HK-2 (cell line): ENCODE data around the gene GULP1.
A peak's percentile ranks its signal among the peaks of the same experiment; 100 is the strongest.
"Not testable (repeated sequence)": the region's sequence is repeated elsewhere in the genome, so short reads cannot be mapped to it uniquely, and the experiment has no call there.

ENCODE experiments used
- DNase-seq: peaks from one replicate; pipeline ENCODE4 v3.0.0-alpha.2; 2018; ENCODE audit not compliant: unreplicated experiment

Gene GULP1

DNA sequence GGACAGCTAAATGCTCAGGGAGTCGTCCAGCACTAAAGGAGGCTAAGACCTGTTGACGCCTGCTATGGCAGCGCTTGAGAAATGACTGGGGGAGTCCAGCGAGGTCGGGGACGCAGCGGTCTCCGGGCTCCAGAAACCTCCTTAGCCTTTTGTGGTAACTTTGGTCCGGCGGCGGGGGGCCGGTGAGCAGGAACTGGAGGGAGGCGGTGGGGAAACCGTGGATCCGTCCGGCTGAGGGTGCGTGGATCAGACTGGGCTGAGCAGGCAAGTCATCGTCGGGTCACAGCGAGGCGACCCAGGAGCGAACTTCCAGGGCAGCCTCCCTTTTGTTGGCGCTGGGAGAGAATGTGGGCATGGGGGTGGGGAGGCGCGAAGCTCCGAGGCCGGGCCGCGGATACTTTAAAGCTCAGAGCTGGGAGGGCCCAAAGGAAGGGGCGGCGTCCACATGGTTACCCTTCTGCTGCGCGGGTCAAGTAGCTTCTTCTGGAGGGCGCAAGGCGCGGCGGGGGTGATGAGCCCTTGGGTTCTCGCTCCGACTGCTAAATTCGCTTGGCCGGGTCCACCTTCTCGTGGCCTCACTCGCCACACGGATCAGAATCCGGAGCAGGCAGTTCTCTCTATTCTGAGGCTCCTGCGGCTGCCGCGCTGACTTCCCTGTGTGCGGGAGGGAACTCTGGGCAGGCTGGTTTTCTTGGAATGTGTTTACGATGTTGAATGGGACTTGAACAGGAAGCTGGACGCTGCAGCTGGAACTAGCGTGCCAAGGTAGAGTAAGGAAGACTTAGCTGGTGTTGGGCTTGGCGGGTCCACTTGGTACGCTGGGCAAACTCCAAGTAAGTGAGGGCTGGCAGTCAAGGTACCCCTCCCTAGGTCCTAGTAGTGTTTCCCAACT, 920 bp downstream of the GULP1 start:
- DNase-seq, result peak; percentile 90

DNA sequence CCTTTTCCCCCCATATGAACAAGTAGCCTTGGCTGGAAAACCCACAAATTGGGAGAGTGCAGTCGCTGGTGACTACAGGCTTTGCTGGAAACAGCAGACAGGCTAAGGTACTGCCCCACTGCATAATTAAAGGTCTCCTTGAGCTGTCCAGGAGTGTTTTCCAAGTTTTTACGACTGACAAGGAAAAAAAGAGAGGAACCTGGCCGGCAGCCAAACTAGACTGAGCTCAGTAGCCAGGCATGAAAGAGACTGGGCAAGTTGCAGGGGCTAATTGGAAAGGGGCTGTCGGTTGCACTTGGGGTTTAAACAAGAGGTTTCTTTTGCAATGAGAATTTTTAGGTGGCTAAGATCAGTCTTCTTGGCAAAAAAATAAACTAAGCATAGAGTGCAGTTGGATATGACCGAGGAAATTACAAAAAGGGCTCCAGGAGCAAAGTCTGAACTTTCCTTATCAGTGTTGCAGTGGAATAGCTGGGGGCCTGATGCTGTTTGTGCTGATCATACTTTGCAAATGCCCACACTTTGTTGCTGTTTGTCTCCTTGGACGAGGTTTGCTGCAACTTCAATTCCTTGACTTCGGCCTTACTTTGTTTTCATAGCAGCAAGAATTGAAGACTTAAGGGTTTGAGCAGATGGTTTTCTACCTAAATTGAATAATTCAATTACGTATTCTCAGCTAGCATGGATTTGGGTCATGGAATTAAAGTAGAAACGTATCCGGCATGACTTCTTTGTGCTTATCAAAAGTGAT, 2.1 kb downstream of the GULP1 start:
- DNase-seq, result peak; percentile 75

DNA sequence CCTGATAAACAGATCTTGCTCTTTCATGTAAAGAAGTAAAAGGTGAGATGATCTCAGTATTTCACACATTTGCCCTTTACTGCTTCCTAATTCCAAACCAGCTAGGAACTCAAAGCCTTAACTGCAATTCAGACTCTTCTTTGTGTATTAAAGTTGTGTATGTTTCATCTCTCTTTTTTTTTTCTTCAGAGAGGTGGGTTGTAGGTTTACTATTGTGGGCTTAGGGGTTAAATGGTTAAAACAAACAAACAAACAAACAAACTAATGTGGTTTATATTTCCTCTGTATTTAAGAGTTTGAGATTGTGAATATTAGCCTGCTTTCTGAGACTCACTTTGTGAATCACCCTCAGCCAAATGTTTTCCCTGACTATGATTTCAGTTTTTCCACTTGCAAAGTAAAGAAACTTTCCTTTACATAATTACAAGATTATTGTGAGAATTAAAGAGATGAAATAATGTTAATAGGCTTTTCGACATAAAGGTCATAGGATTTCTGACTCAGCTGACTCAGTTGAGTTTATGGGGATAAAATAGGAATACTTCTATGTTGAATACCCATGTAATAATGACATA, 2.8 kb downstream of the GULP1 start:
- DNase-seq, result no peak

DNA sequence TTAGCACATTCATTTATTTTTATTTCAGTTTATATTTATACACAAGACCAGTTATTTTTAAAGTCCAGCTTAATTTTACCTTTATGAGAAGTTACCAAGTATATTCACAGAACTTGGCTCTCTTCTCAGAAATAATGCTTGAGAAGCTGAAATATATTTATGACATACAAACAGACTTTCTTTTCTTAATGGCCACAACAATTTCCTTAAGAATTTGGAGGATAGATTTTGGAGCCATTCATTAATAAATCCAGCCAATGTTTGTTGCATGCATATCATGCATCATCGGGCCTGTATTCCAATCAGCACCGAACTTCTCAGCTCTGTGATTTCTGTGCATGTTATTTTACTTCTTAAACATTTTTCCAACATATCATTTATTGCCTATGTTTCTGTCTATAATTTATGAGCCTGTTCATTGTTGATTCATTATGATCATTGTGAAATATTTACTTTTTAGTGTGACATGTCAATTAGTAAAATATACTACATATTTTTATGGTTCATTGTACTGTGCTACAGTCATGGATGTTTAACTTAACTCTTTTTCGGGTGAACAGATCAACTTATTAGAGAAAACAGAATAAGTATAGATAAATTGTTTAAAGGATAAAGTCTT, 3.5 kb downstream of the GULP1 start:
- DNase-seq, result no peak

DNA sequence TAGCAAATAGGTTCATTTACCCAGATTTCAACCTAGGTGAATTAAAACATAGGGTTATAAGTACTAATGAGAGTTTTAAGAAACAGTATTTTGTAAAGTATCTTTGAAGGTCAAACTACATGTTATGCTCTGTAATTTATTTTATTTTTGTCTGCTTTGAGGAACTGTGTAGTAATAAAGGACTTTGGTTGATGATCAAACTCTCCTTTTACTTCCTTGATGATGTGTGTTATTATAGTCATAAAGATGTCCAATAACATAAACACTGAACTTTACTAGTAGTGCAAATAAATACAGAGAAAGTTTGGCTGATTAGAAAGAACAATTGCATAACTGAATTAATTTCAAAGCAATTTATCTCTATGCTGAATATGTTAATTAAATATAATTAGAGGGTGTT, 6.3 kb downstream of the GULP1 start:
- DNase-seq, result no peak

DNA sequence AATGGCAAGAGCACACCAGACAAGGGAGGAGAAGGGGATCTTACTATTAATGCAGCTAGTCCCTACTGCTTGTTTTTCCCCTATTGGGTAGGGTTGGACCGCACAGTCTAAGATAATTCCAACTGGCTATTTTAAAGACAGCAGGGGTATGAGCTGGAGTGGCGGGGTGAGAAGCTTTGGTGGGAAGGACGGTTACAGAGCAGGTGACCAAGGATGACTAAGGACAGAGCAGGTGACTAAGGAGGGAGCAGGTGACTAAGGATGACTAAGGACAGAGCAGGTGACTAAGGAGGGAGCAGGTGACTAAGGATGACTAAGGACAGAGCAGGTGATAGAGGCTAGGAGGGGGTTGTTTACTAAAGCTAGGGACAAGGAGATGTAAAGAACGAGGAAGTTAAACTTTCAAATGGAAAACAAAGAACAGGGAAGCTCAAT, 7.3 kb downstream of the GULP1 start:
- not testable (repeated sequence) for DNase-seq

DNA sequence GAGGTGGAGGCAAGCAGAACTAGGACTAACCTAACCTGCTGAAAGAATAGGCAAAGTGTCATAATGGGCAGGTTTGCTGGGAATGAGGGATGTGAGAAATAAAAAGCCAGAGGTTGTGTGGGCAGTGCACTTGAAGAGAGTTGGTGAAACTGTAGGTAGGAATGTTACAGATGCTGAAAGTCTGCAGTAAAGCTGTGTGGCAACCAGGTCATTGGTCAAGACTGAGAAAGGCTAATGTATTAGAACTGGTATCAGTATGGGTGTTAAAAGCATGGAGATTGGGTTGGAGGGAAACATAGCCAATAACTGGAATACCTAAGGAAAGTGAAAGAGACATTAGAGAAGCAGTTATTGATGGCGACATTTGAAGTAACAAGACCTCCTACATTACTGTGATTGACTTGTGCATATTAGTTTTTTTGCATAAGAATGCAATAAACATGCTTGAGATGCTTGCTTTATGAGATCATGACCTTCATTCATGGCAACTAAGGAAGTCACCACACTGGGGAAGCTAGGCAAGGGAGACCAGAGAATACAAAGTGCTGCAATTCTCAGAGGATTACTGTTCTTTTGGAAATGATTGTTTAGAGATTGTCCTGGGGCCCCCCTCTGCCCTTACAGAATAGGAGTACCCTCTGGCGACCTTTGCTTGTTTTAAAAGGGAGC, 11.8 kb downstream of the GULP1 start:
- DNase-seq, result no peak

DNA sequence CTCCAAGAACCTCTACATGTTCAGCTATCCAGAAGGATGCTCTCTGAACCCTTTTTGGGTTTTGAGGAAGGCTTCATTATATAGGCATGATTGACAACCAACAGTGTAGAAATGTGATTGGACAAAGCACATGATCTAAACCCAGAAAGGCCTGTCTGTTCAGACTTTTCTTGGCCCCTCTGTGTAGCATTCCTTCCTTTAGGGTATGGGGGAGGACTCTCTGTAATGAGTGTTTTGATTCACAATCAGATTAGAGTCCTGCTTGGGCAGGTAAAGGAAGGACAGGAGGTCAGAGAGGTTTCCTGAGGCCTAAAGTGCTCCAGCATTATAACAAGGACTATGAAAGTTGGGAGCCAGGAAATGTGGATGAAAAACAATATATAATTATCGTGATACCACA, 13.6 kb downstream of the GULP1 start:
- no peak for DNase-seq

DNA sequence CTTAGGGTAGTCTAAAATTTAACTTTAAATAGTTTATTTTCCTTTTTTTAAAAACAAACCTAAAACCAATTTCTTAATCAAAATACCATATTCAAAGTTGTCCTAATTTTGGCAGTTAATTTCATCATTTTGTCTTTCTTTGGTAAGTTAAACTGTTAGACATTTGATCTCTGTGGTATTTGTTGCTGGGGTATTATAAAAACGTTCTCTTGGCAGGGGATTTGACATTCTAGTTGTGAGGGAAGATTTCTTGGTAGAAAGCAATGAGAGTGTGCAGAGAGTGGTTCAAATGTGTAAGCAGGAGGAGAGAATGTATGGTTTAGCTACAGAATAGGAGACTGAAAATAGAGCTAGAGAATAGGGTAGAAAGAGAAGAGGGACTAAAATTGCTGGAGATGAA, 14.6 kb downstream of the GULP1 start:
- no peak for DNase-seq

DNA sequence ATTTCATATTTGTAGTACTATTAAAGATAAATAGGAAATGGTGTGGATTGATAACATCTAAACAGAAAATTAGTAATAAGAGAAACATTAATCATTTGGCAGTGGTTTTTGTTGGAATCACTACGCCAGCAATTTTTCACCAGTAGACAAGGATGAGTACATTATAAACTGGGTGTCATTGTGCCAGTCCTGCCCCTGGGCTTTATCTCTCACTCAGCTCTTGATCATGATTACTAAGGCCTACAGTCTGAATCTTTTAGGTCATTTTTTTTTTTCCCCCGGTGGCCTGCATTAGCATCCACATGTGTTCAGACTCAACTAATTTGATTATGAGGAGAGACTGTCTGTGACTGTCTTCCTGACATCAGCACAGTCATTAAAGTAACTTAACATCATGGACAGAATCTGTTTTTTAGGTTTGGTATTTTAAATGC, 16.2 kb downstream of the GULP1 start:
- DNase-seq, result no peak

DNA sequence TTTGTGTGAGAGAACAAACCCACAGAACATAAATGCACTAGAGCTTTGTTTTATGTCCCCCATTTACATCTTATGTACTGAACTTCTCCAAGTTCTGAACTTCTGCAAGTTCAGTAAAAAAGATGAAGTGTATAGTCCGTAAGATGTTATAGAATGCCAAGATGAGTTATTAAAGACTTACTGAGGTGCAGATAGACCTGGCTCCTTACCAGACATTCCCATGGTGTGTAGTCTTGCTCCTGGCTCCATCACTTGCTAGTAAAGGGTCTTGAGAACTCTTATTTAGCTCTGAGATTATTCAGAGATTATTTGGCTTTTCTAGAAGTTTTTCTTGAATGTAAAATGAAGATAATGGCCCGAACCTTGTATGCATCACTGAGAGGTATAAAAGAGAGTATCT, 16.8 kb downstream of the GULP1 start:
- no peak for DNase-seq

DNA sequence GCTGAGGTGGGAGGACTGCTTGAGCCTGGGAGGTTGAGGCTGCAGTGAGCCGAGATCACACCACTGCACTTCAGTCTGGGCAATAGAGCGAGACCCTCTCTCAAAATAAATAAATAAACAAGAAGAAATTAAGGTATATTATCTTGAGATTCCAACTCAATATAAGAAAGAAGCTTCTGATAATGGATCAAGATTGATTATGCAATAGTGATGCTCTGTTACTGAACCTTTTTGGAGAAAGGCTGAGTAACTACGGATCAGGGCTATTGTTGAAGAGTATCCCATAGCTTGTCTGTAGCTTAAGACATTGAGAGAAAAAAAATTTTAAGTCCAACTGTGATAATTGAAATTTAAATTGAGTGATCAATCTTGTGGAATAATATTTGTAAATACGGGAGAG, 17.7 kb downstream of the GULP1 start:
- no peak for DNase-seq

DNA sequence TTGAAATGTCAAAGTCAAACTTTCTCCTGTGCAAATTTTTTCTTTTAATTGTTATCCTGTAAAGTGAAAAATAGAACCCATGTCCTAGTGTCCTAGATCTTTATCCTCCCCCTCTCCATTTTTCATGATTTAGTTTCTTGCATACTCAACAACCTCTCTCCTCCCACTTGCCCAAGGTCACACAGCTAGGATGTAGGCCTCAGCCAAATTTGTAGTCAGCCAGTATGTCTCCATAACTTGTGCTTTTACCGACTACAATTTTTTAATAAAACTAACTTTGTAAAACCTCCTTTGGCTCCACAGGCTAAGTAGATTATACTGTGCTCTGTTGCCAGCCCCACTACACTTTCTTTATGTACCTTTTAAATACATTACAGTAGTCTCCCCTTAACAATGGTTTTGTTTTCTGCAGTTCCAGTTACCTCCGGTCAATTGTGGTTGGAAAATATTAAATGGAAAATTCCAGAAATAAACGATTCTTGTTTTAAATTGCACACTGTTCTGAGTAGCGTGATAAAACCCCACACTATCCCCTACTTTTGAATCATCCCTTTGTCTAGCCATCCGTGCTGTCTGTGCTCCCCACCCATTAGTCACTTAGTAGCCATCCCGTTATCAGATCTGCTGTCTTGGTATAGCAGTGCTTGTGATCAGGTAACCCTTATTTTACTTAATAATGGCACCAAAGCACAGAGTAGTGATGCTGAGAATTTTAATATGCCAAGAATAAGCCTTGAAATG, 22.8 kb downstream of the GULP1 start:
- no peak for DNase-seq

DNA sequence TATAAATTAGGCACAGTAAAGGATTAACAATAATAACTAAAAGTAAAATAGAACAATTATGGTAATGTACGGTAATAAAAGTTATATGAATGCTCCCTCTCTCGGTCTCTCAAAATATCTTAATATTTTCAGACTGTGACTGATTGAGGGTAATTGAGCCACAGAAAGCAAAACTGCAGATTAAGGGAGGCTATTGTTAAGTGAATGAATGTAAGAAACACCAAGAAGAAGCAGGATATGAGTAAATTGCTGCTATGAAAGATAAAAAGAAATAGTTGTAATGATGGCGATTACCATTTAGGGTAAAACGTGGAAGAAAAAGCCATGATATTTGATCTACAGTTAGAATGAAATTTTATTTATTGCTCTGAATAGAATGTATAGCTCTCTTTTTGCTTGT, 24.1 kb downstream of the GULP1 start:
- no peak for DNase-seq

DNA sequence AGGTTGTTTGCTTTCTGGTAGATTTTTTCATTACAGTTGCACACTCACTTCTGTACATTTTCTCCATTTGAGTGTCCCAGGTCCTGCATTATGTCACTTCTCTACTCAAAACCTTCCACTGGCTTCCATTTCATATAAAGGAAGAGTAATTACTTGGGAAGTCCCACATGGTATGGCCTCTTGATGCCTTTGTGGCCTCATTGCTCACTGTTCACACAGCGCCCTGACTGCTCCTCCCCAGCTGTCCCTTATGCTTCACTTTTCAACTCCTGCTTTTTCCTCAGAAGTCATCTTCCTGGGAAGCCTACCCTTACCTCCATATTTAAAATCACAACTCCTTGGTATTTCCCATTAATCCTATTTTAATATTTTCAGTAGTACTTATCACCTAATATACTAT, 24.7 kb downstream of the GULP1 start:
- no peak for DNase-seq

DNA sequence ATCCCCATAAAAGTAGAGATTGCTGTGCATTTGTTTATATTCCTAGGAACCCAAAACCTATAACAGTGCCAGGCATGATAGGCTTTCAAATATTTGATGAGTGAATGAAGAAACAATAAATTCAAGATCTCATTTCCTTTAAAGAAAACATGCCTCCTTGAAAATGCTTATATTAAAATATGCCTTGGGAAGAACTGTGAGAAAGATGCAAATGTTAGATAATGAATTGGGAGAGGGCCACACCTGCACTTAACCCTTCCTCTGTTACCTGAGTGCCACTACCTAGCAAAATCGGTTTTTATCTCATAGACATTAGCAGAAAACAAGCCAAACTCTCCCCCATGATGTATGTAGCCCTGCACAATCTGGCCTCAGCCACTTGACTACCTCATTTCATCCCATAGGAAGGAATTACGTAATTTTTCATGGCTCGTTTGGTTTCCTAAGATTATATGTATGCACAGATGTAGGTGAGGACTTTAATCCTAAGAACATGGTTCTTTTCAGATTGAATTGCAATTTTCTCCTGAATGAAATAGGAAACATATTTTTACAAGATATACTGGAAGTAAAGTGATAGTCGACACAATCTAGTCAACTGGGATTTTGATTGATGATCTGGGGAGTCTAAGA, 25.2 kb downstream of the GULP1 start:
- DNase-seq, result no peak

DNA sequence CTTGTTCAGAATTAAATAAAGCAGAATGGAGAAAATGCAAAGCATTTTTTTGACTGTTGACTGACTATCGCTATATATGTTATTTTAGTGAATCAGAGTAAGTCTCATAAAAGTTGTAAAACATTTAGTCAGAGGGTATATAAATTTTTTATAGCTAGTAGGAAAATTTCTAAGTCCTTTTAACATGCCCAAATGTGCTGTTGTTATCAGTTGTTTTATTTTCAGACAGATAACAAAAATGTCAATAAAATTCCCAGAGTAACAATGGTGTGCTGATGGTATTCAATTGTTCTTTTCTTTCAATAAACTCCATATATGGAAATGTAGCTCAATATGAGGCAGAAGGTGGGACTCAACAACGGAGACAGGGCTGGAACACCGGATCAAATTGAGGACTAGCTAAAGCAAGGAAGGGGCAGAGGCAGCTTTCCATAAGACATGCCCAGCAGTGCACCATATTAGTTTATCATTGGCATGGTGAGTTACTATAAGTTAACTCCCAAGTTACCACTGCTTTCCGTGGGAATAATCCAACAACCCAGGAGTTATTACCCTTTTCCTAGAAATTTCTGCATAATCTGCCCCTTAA, 26.6 kb downstream of the GULP1 start:
- DNase-seq, result no peak

DNA sequence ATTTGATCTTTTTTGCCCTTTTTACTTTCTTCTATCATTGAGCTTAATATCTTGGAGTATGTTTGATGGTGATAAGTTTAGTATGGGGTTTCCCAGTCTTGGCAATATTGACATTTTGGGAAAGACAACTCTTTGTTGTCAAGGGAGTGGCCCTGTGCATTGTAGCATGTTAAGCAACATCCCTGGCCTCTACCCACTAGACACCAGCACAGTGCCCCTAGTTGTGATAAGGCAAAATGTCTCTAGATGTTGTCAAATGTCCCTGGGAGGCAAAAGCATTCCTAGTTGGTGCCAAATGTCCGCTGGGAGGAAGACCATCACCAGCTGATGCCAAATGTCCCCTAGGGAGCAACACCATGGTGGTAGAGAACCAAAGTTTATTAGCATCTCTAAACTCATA, 28.2 kb downstream of the GULP1 start:
- no peak for DNase-seq

DNA sequence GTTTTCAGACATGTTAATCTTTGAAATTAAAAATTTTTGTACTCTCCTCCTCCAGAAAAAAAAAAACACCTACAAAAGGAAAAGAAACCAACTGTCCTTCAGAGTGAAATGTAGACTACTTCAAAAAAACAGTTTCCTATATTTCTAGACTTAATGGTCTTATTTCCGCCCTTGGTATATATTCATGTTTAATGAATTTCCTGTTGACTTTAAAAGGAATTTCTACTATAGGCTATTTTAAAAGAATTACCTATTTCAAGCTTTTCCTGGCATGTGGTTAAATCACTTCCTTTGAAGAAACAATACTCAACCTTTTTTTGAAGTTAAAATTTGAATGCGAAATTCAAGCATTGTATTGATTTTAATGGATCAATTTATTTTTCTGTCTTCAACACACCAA, 29.2 kb downstream of the GULP1 start:
- DNase-seq, result no peak
